GM23248 (cell line): Measurements from ENCODE around the gene TFB2M.

ENCODE experiments used
- EZH2 ChIP-seq: fragments of 200-600 bp; sonication (generic); IDR thresholded peaks from 2 replicates; pipeline ENCODE4 v1.6.1; 2018; ENCODE audit warnings: antibody characterized with exemption, mild to moderate bottlenecking; ENCODE audit not compliant: insufficient read depth, poor library complexity, severe bottlenecking
- EZH2phosphoT487 ChIP-seq: fragments of 200-600 bp; sonication (generic); IDR thresholded peaks from 2 replicates; pipeline ENCODE4 v1.6.1; 2018; ENCODE audit warnings: antibody characterized with exemption, moderate library complexity, mild to moderate bottlenecking, low read depth; ENCODE audit not compliant: insufficient read depth

- TF ChIP-seq EZH2phosphoT487 (no peak), EZH2 (no peak)
These were observed at the start of gene TFB2M, which contains the start of gene CNST for GRCh38 chr1:246566128-246566812.
